ENCODE data around the gene ATP2A2.

Gene ATP2A2

GRCh38 chr12:110258466-110258865 is 22.6 kb upstream of the ATP2A2 start:
- DNase-seq (ENCODE audit: extremely low read depth in 1 of 2, low read depth in 1 of 2): no peak

DNA sequence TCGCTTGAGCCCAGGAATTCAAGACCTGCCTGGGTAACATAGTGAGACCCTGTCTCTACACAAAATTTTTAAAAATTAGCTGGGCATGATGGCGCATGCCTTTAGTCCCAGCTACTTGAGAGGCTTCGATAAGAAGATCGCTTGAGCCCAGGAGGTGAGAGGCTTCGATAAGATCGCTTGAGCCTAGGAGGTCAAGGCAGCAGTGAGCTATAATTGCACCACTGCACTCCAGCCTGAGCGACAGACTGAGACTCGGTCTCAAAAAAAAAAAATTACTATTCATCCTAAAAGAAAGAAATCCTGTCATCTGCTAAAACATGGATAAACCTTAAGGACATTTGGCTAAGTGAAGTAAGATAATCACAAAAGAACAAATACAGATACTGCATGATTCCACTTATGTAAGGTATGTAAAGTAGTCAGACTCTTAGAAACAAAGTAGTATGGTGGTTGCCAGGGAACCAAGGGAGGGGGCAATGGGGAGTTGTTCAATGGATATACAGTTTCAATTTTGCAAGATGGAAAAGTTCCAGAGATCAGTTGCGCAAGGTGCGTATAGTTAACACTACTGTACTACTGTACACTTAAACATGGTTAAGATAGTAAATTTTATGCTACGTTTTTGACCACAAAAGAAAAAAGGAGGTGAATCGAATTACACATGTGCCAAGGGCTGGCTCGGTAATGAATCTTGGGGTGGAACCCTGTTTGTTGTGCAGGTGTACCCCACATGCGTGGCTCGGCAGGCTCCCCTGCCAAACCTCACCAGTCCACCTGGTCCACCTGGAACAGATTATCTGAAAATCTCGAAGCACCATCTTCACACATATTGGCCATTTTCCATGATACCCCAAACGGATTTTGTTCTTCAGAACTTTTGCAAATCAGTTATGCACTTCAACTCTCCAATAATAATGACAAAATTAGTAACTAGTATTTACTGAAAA is 18.3 kb upstream of the ATP2A2 start:
- no peak for DNase-seq (ENCODE audit: extremely low read depth in 1 of 2, low read depth in 1 of 2)

GRCh38 chr12:110266381-110266960 is 14.6 kb upstream of the ATP2A2 start:
- DNase-seq (ENCODE audit: extremely low read depth in 1 of 2, low read depth in 1 of 2): no peak

- DNase-seq (ENCODE audit: extremely low read depth in 1 of 2, low read depth in 1 of 2): no peak
These were observed 13.9 kb upstream of the ATP2A2 start for GRCh38 chr12:110266980-110267620.

DNA sequence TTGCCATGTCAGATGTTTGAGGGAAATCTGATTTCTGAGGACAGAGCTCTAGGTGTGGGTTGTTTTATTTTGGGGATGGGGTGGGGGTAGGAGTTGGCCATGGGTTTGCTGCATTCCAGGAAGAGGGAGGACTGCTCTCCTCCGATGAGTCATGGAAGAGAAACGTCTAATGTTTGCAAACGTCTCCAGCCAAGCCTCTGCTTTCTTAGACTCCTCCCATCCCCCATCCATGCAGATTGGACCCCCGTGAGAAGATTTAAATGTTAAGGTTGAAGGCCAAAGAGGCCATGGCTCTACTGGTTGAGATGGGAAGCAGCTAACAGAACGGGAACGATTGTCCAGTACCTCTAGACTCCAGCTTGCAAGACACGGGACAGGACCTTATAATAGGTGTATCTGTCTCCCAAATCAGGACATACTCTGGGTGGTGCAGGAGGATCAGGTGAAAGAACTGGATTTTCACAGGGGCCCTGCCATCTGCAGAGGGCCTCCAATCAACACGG is 11.4 kb upstream of the ATP2A2 start:
- no peak for DNase-seq (ENCODE audit: extremely low read depth in 1 of 2, low read depth in 1 of 2)

GRCh38 chr12:110270125-110270962 is 10.7 kb upstream of the ATP2A2 start:
- DNase-seq (ENCODE audit: extremely low read depth in 1 of 2, low read depth in 1 of 2): no peak

GRCh38 chr12:110271015-110271414 is 10.0 kb upstream of the ATP2A2 start:
- no peak for DNase-seq (ENCODE audit: extremely low read depth in 1 of 2, low read depth in 1 of 2)

GRCh38 chr12:110277530-110278254 is 3.4 kb upstream of the ATP2A2 start:
- no peak for DNase-seq (ENCODE audit: extremely low read depth in 1 of 2, low read depth in 1 of 2)

DNA sequence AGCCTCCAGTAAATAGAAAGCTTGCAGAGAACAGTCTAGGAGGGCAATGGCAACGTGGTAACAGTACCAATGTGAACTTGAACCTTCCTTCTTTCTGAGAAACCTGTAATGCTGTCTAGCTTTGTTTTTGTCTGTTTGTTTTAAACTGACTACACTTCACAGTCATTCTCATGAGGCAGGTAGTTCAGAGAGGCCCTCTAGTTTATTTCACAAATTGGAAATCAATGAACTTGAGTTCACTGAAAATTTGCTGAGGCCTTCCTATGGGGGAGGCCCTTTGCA is 2.9 kb upstream of the ATP2A2 start:
- no peak for DNase-seq (ENCODE audit: extremely low read depth in 1 of 2, low read depth in 1 of 2)

DNA sequence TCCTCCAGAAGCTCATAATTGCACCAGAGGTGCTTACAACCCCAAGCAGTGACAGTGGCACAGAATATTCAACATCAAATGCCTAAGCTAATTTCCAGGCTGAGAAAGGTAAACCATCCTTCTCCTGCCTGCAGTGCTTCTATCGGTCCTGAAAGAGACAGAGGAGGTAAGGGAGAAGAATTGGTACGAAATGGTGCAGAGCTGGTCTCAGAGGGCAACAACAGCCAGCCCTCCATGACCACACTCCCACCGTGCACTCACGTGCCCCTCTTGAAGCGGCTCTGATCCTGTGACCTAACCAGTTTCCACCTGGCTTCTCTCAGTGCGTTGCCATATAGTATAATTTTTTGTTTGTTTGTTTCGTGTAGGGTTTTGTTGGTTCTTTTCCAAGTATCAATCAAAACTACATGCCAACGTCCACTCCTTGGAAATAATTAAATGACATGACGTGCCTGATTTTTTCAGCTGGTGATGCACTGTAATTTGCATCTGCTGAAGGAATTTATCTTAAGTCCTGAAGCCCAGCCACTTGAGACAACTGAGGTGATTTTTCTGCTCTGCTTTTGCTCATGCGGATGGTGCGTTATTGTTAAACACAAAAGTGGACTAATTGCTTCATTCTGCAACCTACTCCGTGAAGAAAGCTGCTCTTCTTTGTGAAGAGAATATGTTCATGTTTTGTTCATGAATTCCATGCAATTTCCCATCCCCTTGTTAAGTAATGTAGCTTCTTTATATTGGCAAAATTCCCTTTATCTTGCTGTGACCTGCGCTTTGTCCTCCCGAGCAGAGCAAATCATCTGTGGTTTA is 1.3 kb upstream of the ATP2A2 start:
- no peak for DNase-seq (ENCODE audit: extremely low read depth in 1 of 2, low read depth in 1 of 2)

GRCh38 chr12:110280392-110280778 is 662 bp upstream of the ATP2A2 start:
- peak; percentile 6 to 15 for DNase-seq (ENCODE audit: extremely low read depth in 1 of 2, low read depth in 1 of 2)

GRCh38 chr12:110281549-110282299 is 677 bp downstream of the ATP2A2 start:
- DNase-seq (ENCODE audit: extremely low read depth in 1 of 2, low read depth in 1 of 2): peak; percentile 14 to 21

- no peak for DNase-seq (ENCODE audit: extremely low read depth in 1 of 2, low read depth in 1 of 2)
These were observed 1.3 kb downstream of the ATP2A2 start for GRCh38 chr12:110282300-110282860.

DNA sequence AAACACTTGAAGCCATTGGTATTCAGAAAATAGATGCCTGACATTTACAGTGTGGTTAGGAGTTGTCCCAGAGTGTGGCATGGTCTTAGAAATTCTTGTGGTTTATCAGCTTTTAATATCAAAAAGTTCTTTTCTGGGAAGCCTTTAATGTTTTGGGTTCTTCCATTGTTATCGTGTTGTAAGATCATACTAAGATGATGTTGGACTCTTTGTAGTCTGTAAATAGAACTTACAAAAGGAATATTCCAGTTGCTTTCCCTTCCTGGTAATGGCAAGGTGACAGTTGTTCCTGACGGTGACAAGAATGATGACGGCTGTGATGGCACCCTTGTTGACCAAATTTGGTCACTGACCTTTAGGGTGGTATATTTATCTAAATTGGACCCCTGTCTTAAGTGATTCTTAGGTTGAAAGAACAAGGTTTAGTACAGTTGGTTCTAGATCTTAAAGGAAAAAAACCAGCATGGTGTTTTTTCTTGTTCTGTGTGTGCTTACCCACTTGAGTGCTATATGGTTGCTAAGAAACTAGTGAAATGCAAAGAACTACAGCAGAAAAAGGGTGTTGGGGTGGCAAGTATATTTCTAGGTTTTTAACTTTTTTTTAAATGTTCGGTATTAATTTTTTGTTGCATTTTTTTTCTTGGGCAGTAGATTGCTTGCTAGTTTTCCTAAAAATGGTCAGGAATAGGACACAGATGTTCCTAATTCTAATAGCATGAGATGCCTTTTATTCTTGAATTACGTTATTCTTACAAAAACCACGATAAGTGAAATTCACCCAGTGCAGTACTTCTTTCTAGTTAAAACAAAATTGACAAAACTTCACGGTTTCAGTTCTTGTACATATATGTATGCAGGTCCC is 2.1 kb downstream of the ATP2A2 start:
- no peak for DNase-seq (ENCODE audit: extremely low read depth in 1 of 2, low read depth in 1 of 2)

DNA sequence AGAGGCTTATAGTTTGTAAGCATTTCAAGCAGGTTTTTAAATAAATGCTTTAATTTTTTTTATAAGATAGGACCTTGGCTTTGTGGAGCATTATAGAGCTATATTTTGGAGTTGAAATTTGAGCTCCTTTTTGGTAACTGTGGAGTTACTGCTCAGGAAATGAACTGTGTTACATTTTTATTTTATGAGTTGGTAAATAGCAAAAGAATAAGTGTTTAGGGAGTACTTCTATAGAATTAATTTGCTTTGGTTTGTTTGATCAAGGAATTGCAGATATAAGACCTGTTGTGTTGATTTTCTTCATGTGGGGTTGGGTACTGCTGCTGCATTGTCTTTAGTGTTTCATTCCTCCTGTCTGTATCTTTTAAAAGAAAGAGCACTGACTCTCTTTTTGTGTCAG is 3.5 kb downstream of the ATP2A2 start:
- DNase-seq (ENCODE audit: extremely low read depth in 1 of 2, low read depth in 1 of 2): no peak

- DNase-seq (ENCODE audit: extremely low read depth in 1 of 2, low read depth in 1 of 2): no peak
These were observed 5.6 kb downstream of the ATP2A2 start for GRCh38 chr12:110286623-110287022.

- no peak for DNase-seq (ENCODE audit: extremely low read depth in 1 of 2, low read depth in 1 of 2)
These were observed 6.9 kb downstream of the ATP2A2 start for GRCh38 chr12:110287986-110288385.
